NCI-H1436 (cell line): Measurements from ENCODE around the gene ZNF300.
"Not testable (repeated sequence)": the region's sequence is repeated elsewhere in the genome, so short reads cannot be mapped to it uniquely, and the experiment has no call there.

Source experiments
- DNase-seq: peaks from one replicate; lab custom pipeline; 2025; lab: John Stamatoyannopoulos, UW

ZNF300 gene

DNA sequence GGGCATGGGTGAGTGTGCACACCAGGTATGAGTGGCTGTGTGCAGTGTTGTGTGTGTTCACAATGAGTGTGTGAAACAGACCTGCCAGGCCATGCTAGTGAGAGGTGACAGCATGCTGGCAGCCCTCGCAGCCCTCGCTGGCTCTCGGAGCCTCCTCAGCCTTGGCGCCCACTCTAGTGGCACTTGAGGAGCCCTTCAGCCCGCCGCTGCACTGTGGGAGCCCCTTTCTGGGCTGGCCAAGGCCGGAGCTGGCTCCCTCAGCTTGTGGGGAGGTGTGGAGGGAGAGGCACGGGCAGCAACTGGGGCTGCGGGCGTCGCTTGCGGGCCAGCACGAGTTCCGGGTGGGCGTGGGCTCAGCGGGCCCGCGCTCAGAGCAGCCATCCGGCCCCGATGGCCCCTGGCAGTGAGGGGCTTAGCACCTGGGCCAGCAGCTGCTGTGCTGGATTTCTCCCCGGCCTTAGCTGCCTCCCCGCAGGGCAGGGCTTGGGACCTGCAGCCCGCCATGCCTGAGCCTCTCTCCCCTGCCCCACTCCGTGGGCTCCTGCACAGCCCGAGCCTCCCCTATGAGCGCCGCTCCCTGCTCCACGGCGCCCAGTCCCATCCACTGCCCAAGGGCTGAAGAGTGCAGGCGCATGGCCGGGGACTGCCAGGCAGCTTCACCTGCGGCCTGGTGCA is 59.5 kb downstream of the ZNF300 start:
- not testable (repeated sequence) for DNase-seq
